HG03045 (cell line): ENCODE results near the gene CSNK1G1.
"Not testable (repeated sequence)": the region's sequence is repeated elsewhere in the genome, so short reads cannot be mapped to it uniquely, and the experiment has no call there.

ENCODE experiments used
- ATAC-seq: cut with Tn5 transposase; IDR thresholded peaks from one replicate; pipeline ENCODE4 v1.9.1; 2021; ENCODE audit warnings: mild to moderate bottlenecking, moderate library complexity; ENCODE audit not compliant: unreplicated experiment

CSNK1G1 gene

GRCh38 chr15:64289550-64289949 is 66.4 kb downstream of the CSNK1G1 start:
- no peak for ATAC-seq

GRCh38 chr15:64288999-64289398 is 67.0 kb downstream of the CSNK1G1 start:
- ATAC-seq = no peak

DNA sequence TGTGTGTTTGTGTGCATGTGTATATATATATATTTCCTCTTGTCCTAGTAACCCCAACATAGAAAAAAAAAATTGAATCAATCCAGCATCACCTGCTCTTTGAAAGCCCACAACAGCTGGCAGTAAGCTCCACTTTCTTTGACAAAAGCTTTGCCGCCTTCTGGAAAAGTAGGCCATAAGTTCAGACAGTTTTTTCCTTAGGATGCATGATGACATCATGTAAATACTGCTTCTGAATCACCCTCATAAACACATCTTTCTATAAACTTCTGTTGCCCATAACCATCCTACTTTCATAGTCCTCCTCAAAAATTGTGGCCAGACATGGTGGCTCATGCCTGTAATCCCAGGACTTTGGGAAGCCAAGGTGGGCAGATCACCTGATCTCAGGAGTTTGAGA is 67.4 kb downstream of the CSNK1G1 start:
- ATAC-seq = no peak

DNA sequence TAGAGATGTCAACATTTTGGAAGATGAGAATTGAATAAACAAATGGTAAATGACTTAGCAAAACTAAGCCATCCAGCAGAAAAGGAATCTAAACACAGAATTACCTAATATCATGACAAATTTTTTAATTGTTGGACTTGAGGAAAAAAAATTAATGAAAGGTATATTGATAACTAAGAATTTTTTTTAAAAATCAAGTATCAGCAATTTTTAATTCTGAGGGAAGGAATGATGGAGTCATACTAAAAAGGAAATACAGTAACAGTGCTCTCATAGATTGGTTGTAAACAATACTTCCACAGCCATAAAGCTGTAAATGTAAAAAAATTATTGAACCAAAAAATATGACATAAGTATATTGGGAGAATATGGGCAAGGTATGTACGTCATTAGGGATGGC is 68.0 kb downstream of the CSNK1G1 start:
- no peak for ATAC-seq

- no peak for ATAC-seq
These were observed 69.5 kb downstream of the CSNK1G1 start for GRCh38 chr15:64286473-64286872.

- no peak for ATAC-seq
These were observed 70.1 kb downstream of the CSNK1G1 start for GRCh38 chr15:64285871-64286270.

- no peak for ATAC-seq
These were observed 70.8 kb downstream of the CSNK1G1 start for GRCh38 chr15:64285150-64285549.

- no peak for ATAC-seq
These were observed 71.9 kb downstream of the CSNK1G1 start for GRCh38 chr15:64284042-64284441.

DNA sequence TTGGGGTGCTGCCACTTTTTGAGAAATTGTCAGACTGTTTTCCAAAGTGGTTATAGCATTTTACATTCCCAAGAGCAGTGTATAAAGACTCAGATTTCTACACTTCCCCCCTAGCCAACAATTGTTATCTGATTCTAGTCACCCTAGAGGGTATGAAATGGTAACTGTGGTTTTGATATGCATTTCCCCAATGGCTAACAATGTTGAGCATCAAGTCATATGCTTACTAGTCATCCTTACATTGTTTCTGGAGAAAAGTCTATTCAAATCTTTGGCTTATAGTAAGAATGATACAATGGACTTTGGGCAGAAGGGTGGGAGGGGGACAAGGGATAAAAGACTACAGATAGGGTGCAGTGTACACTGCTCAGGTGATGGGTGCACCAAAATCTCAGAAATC is 73.3 kb downstream of the CSNK1G1 start:
- no peak for ATAC-seq

- no peak for ATAC-seq
These were observed 76.8 kb downstream of the CSNK1G1 start for GRCh38 chr15:64279131-64279530.

- ATAC-seq = no peak
These were observed 80.0 kb downstream of the CSNK1G1 start for GRCh38 chr15:64275934-64276333.

DNA sequence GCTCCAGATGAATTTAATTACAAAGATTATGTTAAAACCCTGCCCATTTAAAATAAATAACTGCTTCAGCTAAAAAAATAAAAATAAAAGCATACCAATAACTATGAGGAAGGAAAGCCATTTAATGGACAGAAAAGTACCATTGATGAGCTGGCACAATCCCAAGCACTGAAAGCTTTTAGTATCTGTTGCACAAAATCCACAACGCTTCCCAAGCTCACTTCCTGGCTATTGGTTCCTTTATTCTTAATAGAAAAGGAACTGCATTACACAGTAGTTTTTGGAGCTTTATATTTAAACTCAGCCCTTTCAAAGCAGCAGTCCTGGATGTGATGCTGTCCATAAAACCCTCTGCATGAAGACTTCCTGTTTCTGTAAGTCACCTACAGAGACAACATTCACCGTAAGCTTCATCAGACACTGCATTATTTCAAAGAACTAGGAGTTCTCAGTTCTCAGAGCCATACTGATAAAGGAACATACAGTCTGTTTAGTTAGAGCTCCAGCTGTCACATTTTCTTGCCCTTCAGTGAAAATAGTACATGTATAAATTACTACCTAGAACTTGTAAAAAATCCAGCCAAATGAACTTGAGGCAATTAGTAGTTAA is 81.5 kb downstream of the CSNK1G1 start:
- no peak for ATAC-seq

- no peak for ATAC-seq
These were observed 88.5 kb downstream of the CSNK1G1 start for GRCh38 chr15:64267331-64267973.

DNA sequence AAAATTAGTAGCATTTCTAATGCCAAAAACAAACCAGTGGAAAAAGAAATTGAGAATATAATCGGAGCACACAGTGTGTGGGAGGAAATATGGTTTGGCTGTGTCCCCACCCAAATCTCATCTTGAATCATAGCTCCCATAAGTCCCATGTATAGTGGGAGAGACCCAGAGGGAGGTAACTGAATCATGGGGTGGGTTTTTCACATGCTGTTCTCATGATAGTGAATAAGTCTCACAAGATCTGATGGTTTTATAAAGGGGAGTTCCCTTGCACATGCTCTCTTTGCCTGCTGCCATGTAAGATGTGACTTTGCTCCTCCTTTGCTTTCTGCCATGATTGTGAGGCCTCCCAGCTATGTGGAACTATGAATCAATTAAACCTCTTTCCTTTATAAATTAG is 90.8 kb downstream of the CSNK1G1 start:
- not testable (repeated sequence) for ATAC-seq

DNA sequence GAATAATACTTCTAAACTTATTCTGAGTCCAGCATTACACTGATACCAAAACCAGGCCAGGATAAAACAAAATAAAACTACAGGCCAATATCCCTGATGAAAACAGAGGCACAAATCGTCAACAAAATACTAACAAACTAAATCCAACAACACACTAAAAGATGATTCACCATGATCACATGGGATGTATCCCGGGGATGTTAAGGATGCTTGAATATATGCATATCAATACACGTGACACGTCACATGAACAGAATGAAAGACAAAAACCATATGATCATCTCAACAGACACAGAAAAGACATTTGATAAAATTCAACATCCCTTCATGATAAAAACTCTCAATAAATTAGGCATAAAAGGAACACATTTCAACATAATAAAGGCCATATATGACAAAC is 91.5 kb downstream of the CSNK1G1 start:
- no peak for ATAC-seq

- no peak for ATAC-seq
These were observed 92.4 kb downstream of the CSNK1G1 start for GRCh38 chr15:64263567-64263966.

- ATAC-seq = no peak
These were observed 99.9 kb downstream of the CSNK1G1 start for GRCh38 chr15:64256051-64256450.

GRCh38 chr15:64251658-64252057 is 104.3 kb downstream of the CSNK1G1 start:
- ATAC-seq = no peak

DNA sequence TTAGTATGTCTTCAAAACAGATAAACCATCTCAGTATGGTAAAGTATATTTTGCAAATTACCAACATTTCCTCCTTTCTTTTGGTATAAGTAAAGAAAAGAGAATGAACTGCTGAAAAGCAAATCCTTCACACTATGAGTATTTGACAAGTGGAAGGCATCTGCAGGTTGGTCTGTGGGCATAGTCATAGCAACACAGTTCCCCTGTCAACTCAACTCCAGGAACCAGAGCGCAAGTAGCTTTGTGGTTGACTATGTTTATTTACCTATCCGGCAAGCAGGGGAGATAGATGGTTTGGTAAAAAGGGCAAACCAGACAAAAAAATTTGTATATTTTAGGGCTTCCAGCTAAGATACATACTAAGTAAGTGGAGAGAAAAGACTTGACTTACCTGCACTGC is 104.9 kb downstream of the CSNK1G1 start:
- no peak for ATAC-seq

DNA sequence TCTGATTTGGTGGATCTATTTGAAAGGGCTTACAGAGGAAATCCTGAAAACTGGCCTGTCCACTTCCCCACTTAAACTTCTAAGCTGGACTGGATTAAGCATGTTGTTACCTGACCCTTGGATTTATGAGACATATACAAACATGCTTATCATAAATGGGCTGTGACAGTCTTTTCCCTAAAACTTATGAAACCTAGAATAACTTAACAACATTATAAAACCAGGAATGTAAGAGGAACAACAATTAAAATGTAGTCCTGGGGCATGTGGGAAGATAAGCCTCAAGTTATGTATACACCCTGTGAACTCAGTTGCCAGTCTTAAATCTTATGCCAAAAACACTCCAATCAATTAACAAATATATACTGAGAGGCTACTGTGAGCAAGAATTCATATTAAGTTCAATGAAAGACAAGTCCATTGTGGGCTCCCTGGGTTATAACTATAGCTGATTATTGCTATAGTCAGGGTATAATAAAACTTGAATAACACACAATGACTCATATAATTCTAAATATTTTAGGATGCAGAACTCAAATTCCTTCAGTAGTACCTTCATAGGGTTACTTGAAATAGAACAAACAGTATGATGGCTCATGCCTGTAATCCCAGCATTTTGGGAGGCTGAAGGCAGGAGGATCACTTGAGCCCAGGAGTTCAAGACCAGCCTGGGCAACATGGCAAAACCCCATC is 105.9 kb downstream of the CSNK1G1 start:
- no peak for ATAC-seq

DNA sequence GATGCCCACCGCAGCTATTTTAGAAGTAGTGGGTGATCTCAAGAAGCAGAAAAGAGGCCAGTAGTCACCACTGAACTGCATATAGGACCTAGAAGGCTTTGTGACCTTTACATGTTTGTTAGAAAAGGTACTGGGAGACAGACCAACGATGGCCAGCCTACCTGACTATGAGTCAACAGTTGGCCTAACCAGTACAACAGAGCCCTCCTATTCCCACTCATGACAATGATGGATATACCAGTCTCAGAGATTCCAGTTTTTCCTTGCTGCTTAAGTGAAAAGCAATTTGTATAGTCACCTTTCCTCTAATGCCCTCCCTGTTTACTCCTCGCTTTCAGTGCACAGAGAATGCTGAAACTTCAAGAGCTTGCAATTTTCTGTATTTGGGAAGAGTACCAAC is 106.6 kb downstream of the CSNK1G1 start:
- no peak for ATAC-seq

DNA sequence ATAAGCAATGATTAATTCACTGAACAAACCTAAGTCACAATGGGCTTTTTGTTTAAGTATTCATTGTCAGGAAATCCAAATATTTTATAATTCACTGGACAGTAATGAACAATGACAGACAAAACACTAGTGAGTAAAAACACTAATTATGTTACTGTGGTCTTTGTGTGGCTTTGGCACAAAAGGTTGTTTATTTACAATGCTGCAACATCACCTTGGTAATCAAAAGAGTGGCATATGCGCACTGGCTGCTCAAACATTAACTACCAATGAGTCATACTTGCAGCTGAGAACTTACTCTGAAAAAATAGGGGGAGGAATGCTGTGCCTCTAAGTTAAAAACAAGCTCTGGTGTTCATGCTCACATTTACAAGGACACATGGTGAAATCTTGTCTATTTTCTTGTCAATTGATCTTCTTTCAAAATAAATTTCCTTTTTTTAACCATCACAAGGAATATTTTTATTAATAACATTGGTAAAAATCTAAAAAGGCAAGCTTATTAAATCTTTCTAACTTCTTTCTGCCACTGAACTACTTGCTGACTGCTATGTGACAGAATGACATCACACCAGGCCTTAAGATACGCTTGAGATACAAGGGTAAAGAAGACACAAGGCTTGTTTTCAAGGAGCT is 107.9 kb downstream of the CSNK1G1 start:
- peak; percentile 56 for ATAC-seq
